Vagina (tissue), 2 donors: ENCODE measurements around the gene CORO2B. TPM values are rescaled to one million over a fixed set of nuclear protein-coding genes. Genes with fewer than 3 reads are reported as not detected.

ENCODE experiments used
- DNase-seq, 2 donors: peaks; one replicate each; pipeline ENCODE4 v3.0.0-alpha.2; 2017; ENCODE audit errors: extremely low spot score in 2 of 2
- H3K27ac ChIP-seq: fragments of 200-600 bp; sonication (generic); one replicate; pipeline ENCODE4 v1.5.1; 2019
- H3K27me3 ChIP-seq: fragments of 200-600 bp; sonication (generic); one replicate; pipeline ENCODE4 v1.5.1; 2019
- H3K36me3 ChIP-seq, 2 donors: fragments of 200-600 bp; sonication (generic); one replicate each; pipeline ENCODE4 v1.5.1; 2017 to 2019
- H3K4me1 ChIP-seq: fragments of 200-600 bp; sonication (generic); one replicate; pipeline ENCODE4 v1.5.1; 2019
- H3K4me3 ChIP-seq, 2 donors: fragments of 200-600 bp; sonication (generic); 1 replicate in 1 of 2; 2 replicates in 1 of 2; pipeline ENCODE4 v1.5.1; 2016 to 2019
- H3K9me3 ChIP-seq: fragments of 200-600 bp; sonication (generic); one replicate; pipeline ENCODE4 v1.5.1; 2019
- CTCF ChIP-seq, 3 experiments: fragments of 450-650 bp in 2 of 3; fragments of 200-600 bp in 1 of 3; sonication (generic) in 1 of 3; IDR thresholded peaks; one replicate each; pipeline ENCODE4 v1.5.1; 2017 to 2019; ENCODE audit warnings: antibody characterized with exemption in 3 of 3, mild to moderate bottlenecking in 2 of 3, moderate library complexity in 2 of 3
- POLR2A ChIP-seq, 2 donors: fragments of 450-650 bp; IDR thresholded peaks; one replicate each; pipeline ENCODE4 v1.6.1; 2017; ENCODE audit warnings: antibody characterized with exemption in 2 of 2, mild to moderate bottlenecking in 2 of 2, moderate library complexity in 2 of 2
- POLR2AphosphoS5 ChIP-seq, 2 donors: sonication (generic); formaldehyde crosslinking; IDR thresholded peaks; one replicate each; pipeline ENCODE4 v1.9.0; 2017; ENCODE audit warnings: antibody characterized with exemption in 2 of 2, mild to moderate bottlenecking in 2 of 2, low read depth in 1 of 2; ENCODE audit not compliant: insufficient read depth in 1 of 2
- intact Hi-C: fragments of 100-400 bp; cut with DNase I; formaldehyde crosslinking; loops from one replicate; pipeline ENCODE4 v1.15.1; 2023
- total RNA-seq: library from RNA; depleted of rRNA; stranded (reverse); fragments of >200 nt; gene quantifications from one replicate; pipeline ENCODE4 v1.2.3, GENCODE V29; 2016

CORO2B gene
- total RNA-seq, 1 donor from 2014 or later: 4.7 TPM

- no peak for DNase-seq
- Histone ChIP-seq H3K4me3 (no peak overlapping the region), H3K9me3 (no peaks in the 10 kb centered on the region), H3K4me1 (no peaks in the 10 kb centered on the region), H3K27ac (no peak overlapping the region), H3K27me3 (no peaks in the 10 kb centered on the region), H3K36me3 (no peaks in the 10 kb centered on the region)
- no peak for TF ChIP-seq CTCF (IDR thresholded peaks at IDR 0.05)
- no peak for TF ChIP-seq POLR2AphosphoS5 (IDR thresholded peaks at IDR 0.05; ENCODE audit: insufficient read depth in 1 of 2, low read depth in 1 of 2)
- TF ChIP-seq POLR2A (IDR thresholded peaks at IDR 0.05): no peak
- intact Hi-C loops: no loop called here
Measured at GRCh38 chr15:68691705-68692104, 112.9 kb downstream of the CORO2B start.

- DNase-seq: no peak
- H3K4me1 ChIP-seq: no peaks in the 10 kb centered on the region
- no peak overlapping the region for H3K27ac ChIP-seq
- no peak overlapping the region for H3K4me3 ChIP-seq
- H3K27me3 ChIP-seq: no peaks in the 10 kb centered on the region
- TF ChIP-seq POLR2A (IDR thresholded peaks at IDR 0.05) (no peak), POLR2AphosphoS5 (IDR thresholded peaks at IDR 0.05; ENCODE audit: insufficient read depth in 1 of 2, low read depth in 1 of 2) (no peak), CTCF (IDR thresholded peaks at IDR 0.05) (no peak)
- intact Hi-C loops: no loop called here
- H3K36me3 ChIP-seq: no peaks in the 10 kb centered on the region
- no peaks in the 10 kb centered on the region for H3K9me3 ChIP-seq
Measured at GRCh38 chr15:68693071-68693470, 114.3 kb downstream of the CORO2B start.

DNA sequence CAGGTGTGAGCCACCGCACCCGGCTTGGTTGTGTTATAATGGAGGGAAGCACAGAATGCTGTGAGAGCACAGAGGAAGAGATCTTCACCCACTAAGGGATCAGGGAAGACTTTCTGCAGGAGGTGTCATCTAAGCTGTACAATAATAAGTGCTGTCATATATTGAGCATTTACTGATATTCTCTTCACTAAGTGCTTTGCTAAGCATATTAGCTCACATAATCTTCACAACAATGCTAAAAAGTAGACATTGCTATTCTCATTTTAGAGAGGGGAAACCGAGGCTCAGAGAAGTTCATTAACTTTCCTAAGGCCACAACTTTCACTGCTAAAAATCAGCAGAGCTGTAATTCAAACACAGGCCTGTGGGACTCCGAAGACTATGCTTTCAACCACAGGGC is 115.3 kb downstream of the CORO2B start:
- Histone ChIP-seq H3K4me1 (no peaks in the 10 kb centered on the region), H3K36me3 (no peaks in the 10 kb centered on the region), H3K9me3 (no peaks in the 10 kb centered on the region), H3K27me3 (no peaks in the 10 kb centered on the region), H3K27ac (no peak overlapping the region), H3K4me3 (no peak overlapping the region)
- TF ChIP-seq POLR2AphosphoS5 (IDR thresholded peaks at IDR 0.05; ENCODE audit: insufficient read depth in 1 of 2, low read depth in 1 of 2) (no peak), CTCF (IDR thresholded peaks at IDR 0.05) (no peak), POLR2A (IDR thresholded peaks at IDR 0.05) (no peak)
- intact Hi-C loops: no loop called here
- no peak for DNase-seq

GRCh38 chr15:68695061-68695595 is 116.3 kb downstream of the CORO2B start:
- Histone ChIP-seq H3K9me3 (no peaks in the 10 kb centered on the region), H3K27me3 (no peaks in the 10 kb centered on the region), H3K27ac (no peak overlapping the region), H3K4me3 (no peak overlapping the region), H3K36me3 (no peaks in the 10 kb centered on the region), H3K4me1 (peaks cover 5% of the 10 kb centered on the region)
- TF ChIP-seq POLR2A (IDR thresholded peaks at IDR 0.05) (no peak), POLR2AphosphoS5 (IDR thresholded peaks at IDR 0.05; ENCODE audit: insufficient read depth in 1 of 2, low read depth in 1 of 2) (no peak), CTCF (IDR thresholded peaks at IDR 0.05) (no peak)
- DNase-seq: no peak
- intact Hi-C loops: no loop called here

GRCh38 chr15:68696414-68697363 is 117.9 kb downstream of the CORO2B start:
- H3K27ac ChIP-seq: no peak overlapping the region
- DNase-seq: no peak
- intact Hi-C loops: no loop called here

More at GRCh38 chr15:68696414-68697363, 117.9 kb downstream of the CORO2B start:
- Histone ChIP-seq H3K4me1 (peaks cover 16% of the 10 kb centered on the region), H3K36me3 (no peaks in the 10 kb centered on the region), H3K4me3 (no peak overlapping the region), H3K27me3 (no peaks in the 10 kb centered on the region), H3K9me3 (no peaks in the 10 kb centered on the region)
- TF ChIP-seq POLR2AphosphoS5 (IDR thresholded peaks at IDR 0.05; ENCODE audit: insufficient read depth in 1 of 2, low read depth in 1 of 2) (no peak), CTCF (IDR thresholded peaks at IDR 0.05) (no peak), POLR2A (IDR thresholded peaks at IDR 0.05) (no peak)
